NB4 (cell line): ENCODE results near the gene TMEM135.
"Not testable (repeated sequence)": the region's sequence is repeated elsewhere in the genome, so short reads cannot be mapped to it uniquely, and the experiment has no call there.

Experiments
- POLR2A ChIP-seq: IDR thresholded peaks from 2 replicates; pipeline ENCODE4 v1.6.1; 2011; ENCODE audit warnings: mild to moderate bottlenecking; ENCODE audit not compliant: insufficient read length; ENCODE audit errors: extremely low read depth
- TF ChIP-seq, protein P1 (sequence below): IDR thresholded peaks from one replicate; pipeline ENCODE4 v1.5.1; 2012; ENCODE audit warnings: low read depth, low read length

DNA sequence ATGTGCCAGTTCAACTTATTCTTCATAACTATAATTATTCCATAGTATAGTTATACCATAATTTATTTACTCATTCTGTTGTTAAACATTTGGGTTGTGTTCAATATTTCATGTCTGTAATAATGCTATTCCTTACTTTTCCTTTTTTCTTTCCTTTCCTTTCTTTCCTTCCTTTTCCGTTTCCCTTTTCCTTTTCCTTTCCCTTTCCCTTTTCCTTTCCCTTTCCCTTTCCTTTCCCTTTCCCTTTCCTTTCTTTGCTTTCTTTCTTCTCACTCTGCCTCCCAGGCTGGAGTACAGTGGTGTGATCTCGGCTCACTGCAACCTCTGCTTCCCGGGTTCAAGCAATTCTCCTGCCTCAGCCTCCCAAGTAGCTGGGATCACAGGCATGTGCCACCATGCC is 151.2 kb downstream of the TMEM135 start:
- TF ChIP-seq POLR2A: not testable (repeated sequence)
- TF ChIP-seq, protein P1, sequence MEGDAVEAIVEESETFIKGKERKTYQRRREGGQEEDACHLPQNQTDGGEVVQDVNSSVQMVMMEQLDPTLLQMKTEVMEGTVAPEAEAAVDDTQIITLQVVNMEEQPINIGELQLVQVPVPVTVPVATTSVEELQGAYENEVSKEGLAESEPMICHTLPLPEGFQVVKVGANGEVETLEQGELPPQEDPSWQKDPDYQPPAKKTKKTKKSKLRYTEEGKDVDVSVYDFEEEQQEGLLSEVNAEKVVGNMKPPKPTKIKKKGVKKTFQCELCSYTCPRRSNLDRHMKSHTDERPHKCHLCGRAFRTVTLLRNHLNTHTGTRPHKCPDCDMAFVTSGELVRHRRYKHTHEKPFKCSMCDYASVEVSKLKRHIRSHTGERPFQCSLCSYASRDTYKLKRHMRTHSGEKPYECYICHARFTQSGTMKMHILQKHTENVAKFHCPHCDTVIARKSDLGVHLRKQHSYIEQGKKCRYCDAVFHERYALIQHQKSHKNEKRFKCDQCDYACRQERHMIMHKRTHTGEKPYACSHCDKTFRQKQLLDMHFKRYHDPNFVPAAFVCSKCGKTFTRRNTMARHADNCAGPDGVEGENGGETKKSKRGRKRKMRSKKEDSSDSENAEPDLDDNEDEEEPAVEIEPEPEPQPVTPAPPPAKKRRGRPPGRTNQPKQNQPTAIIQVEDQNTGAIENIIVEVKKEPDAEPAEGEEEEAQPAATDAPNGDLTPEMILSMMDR: not testable (repeated sequence)
